Neural cell (in vitro differentiated cells): ENCODE data around the gene DDX19B. TPM values are rescaled to one million over a fixed set of nuclear protein-coding genes. Genes with fewer than 3 reads are reported as not detected.
"Not testable (repeated sequence)": the region's sequence is repeated elsewhere in the genome, so short reads cannot be mapped to it uniquely, and the experiment has no call there.

Experiments
- H2AFZ ChIP-seq: fragments of 200-600, 300-800 bp; sonication (generic), shearing (Covaris generic); 2 replicates; pipeline ENCODE4 v1.6.0; 2014; ENCODE audit warnings: low read depth, mild to moderate bottlenecking, antibody characterized with exemption, low read length, moderate library complexity
- H3F3A ChIP-seq: fragments of 200-600 bp; shearing (Covaris generic); 2 replicates; pipeline ENCODE4 v1.6.1; 2016; ENCODE audit warnings: mild to moderate bottlenecking, moderate library complexity, mixed read lengths, antibody characterized with exemption, low read length; ENCODE audit not compliant: insufficient read depth, poor library complexity, severe bottlenecking
- H3K27ac ChIP-seq: fragments of 200-600, 300-800 bp; sonication (generic), shearing (Covaris generic); 2 replicates; pipeline ENCODE4 v1.5.1; 2014; ENCODE audit warnings: mild to moderate bottlenecking, low read length, moderate library complexity
- H3K27me3 ChIP-seq: fragments of 300-800, 200-600 bp; sonication (generic), shearing (Covaris generic); 2 replicates; pipeline ENCODE4 v1.6.0; 2014; ENCODE audit warnings: mild to moderate bottlenecking, low read depth, low read length, moderate library complexity; ENCODE audit not compliant: insufficient read depth
- H3K36me3 ChIP-seq: fragments of 300-800, 200-600 bp; sonication (generic), shearing (Covaris generic); 2 replicates; pipeline ENCODE4 v1.5.1; 2014; ENCODE audit warnings: mild to moderate bottlenecking, antibody characterized with exemption, low read length, moderate library complexity; ENCODE audit not compliant: insufficient read depth
- H3K4me2 ChIP-seq: fragments of 300-800, 200-600 bp; sonication (generic), shearing (Covaris generic); 2 replicates; pipeline ENCODE4 v1.6.0; 2014; ENCODE audit warnings: mild to moderate bottlenecking, low read length
- H3K4me3 ChIP-seq: fragments of 300-800, 200-600 bp; sonication (generic), shearing (Covaris generic); 2 replicates; pipeline ENCODE4 v1.5.1; 2014; ENCODE audit warnings: mild to moderate bottlenecking, low read length, moderate library complexity
- H3K79me2 ChIP-seq: fragments of 200-600 bp; shearing (Covaris generic); replicated peaks from 2 replicates; pipeline ENCODE4 v1.6.0; 2014; ENCODE audit warnings: mild to moderate bottlenecking, low read length, moderate library complexity; ENCODE audit not compliant: insufficient read depth
- H3K9ac ChIP-seq: fragments of 300-800, 200-600 bp; sonication (generic), shearing (Covaris generic); 2 replicates; pipeline ENCODE4 v1.6.1; 2016; ENCODE audit warnings: mild to moderate bottlenecking, low read length, mixed read lengths
- H3K9me2 ChIP-seq: fragments of 200-600 bp; shearing (Covaris generic); 2 replicates; pipeline ENCODE4 v1.6.1; 2016; ENCODE audit warnings: mild to moderate bottlenecking, low read length, mixed read lengths; ENCODE audit not compliant: insufficient read depth
- H3K9me3 ChIP-seq: fragments of 200-600, 300-800 bp; sonication (generic), shearing (Covaris generic); 2 replicates; pipeline ENCODE4 v1.6.1; 2016; ENCODE audit warnings: mild to moderate bottlenecking, mixed run types, low read length, moderate library complexity, mixed read lengths
- H4K20me1 ChIP-seq: fragments of 200-600 bp; shearing (Covaris generic); 2 replicates; pipeline ENCODE4 v1.6.1; 2016; ENCODE audit warnings: mild to moderate bottlenecking, mixed run types; ENCODE audit not compliant: insufficient read depth
- CTCF ChIP-seq: fragments of 450-650 bp; IDR thresholded peaks from 2 replicates; pipeline ENCODE4 v1.5.1; 2014; ENCODE audit warnings: antibody characterized with exemption, mild to moderate bottlenecking, moderate library complexity; ENCODE audit not compliant: poor library complexity, severe bottlenecking
- EP300 ChIP-seq: fragments of 450-650 bp; conservative IDR thresholded peaks from 2 replicates; pipeline ENCODE4 v1.6.1; 2014; ENCODE audit warnings: antibody characterized with exemption, mild to moderate bottlenecking, moderate library complexity; ENCODE audit not compliant: poor library complexity, severe bottlenecking
- EZH2 ChIP-seq: fragments of 200-600, 300-800 bp; shearing (Covaris generic), sonication (generic); IDR thresholded peaks from 2 replicates; pipeline ENCODE4 v1.6.1; 2014; ENCODE audit warnings: antibody characterized with exemption, low read length, borderline replicate concordance, mild to moderate bottlenecking; ENCODE audit not compliant: insufficient read depth, poor library complexity, severe bottlenecking
- MXI1 ChIP-seq: fragments of 450-650 bp; conservative IDR thresholded peaks from 2 replicates; pipeline ENCODE4 v1.6.1; 2014; ENCODE audit warnings: antibody characterized with exemption, mild to moderate bottlenecking; ENCODE audit not compliant: poor library complexity, severe bottlenecking
- POLR2AphosphoS5 ChIP-seq: IDR thresholded peaks from 2 replicates; pipeline ENCODE4 v1.6.1; 2012
- RAD21 ChIP-seq: fragments of 450-650 bp; conservative IDR thresholded peaks from 2 replicates; pipeline ENCODE4 v1.6.1; 2014; ENCODE audit warnings: antibody characterized with exemption, mild to moderate bottlenecking, moderate library complexity
- REST ChIP-seq: IDR thresholded peaks from 2 replicates; pipeline ENCODE4 v1.6.1; 2012; ENCODE audit warnings: borderline replicate concordance
- SMC3 ChIP-seq: fragments of 450-650 bp; conservative IDR thresholded peaks from 2 replicates; pipeline ENCODE4 v1.6.1; 2014; ENCODE audit warnings: antibody characterized with exemption, mild to moderate bottlenecking, moderate library complexity; ENCODE audit not compliant: poor library complexity
- TAF1 ChIP-seq: IDR thresholded peaks from 2 replicates; pipeline ENCODE4 v1.6.1; 2012; ENCODE audit warnings: low read depth
- polyA plus RNA-seq: library from polyadenylated mRNA; depleted of rRNA; stranded (reverse); fragments of >200 nt; gene quantifications from 2 replicates; pipeline ENCODE4 v1.2.3, GENCODE V29; 2014

Gene DDX19B
- polyA plus RNA-seq, 1 donor from 2014 or later: 47.8 TPM

- H3K27me3 ChIP-seq: no peaks in the 10 kb centered on the region
- no peaks in the 10 kb centered on the region for H3F3A ChIP-seq
- no peak overlapping the region for H3K4me2 ChIP-seq
- no peak overlapping the region for H3K4me3 ChIP-seq
- no peaks in the 10 kb centered on the region for H3K9me3 ChIP-seq
- H4K20me1 ChIP-seq: no peaks in the 10 kb centered on the region
- H3K27ac ChIP-seq: no peak overlapping the region
- H3K79me2 ChIP-seq: no peaks in the 10 kb centered on the region
- H2AFZ ChIP-seq: no peak overlapping the region
- no peaks in the 10 kb centered on the region for H3K9me2 ChIP-seq
- no peaks in the 10 kb centered on the region for H3K36me3 ChIP-seq
- no peak overlapping the region for H3K9ac ChIP-seq
- TF ChIP-seq EZH2: no peak
- TF ChIP-seq TAF1: no peak
- no peak for TF ChIP-seq RAD21
- TF ChIP-seq POLR2AphosphoS5: no peak
- no peak for TF ChIP-seq CTCF
- no peak for TF ChIP-seq MXI1
- no peak for TF ChIP-seq EP300
- no peak for TF ChIP-seq SMC3
- TF ChIP-seq REST: no peak
Measured at GRCh38 chr16:70359552-70359951, 60.6 kb downstream of the DDX19B start.

- no peak overlapping the region for H2AFZ ChIP-seq
- no peak overlapping the region for H3K4me2 ChIP-seq
- no peaks in the 10 kb centered on the region for H3K9me3 ChIP-seq
- no peaks in the 10 kb centered on the region for H3K9me2 ChIP-seq
- no peaks in the 10 kb centered on the region for H3K79me2 ChIP-seq
- H3K27me3 ChIP-seq: no peaks in the 10 kb centered on the region
- no peak overlapping the region for H3K4me3 ChIP-seq
- H3K36me3 ChIP-seq: no peaks in the 10 kb centered on the region
- H3K27ac ChIP-seq: no peak overlapping the region
- H3F3A ChIP-seq: no peaks in the 10 kb centered on the region
- H4K20me1 ChIP-seq: no peaks in the 10 kb centered on the region
- H3K9ac ChIP-seq: no peak overlapping the region
- no peak for TF ChIP-seq POLR2AphosphoS5
- no peak for TF ChIP-seq TAF1
- TF ChIP-seq EZH2: no peak
Measured at GRCh38 chr16:70364399-70364798, 65.4 kb downstream of the DDX19B start.

- not testable (repeated sequence) for H3K79me2 ChIP-seq, H3K27ac ChIP-seq, H3K9ac ChIP-seq, H3F3A ChIP-seq, H2AFZ ChIP-seq, H3K36me3 ChIP-seq, H4K20me1 ChIP-seq, H3K4me2 ChIP-seq, H3K4me3 ChIP-seq, H3K9me3 ChIP-seq, H3K27me3 ChIP-seq, H3K9me2 ChIP-seq
- TF ChIP-seq SMC3: peak; percentile 77
- TF ChIP-seq CTCF: peak; percentile 68
- TF ChIP-seq RAD21: peak; percentile 60
Measured at GRCh38 chr16:70370145-70370544, 71.2 kb downstream of the DDX19B start.
